Measurements from ENCODE around the gene FAM151B. TPM values are rescaled to one million over a fixed set of nuclear protein-coding genes. Genes with fewer than 3 reads are reported as not detected.

The FAM151B gene
- total and polyA plus RNA-seq, 2 experiments from 2014 or later = 0.55 TPM; not detected in 1

GRCh38 chr5:80554646-80555045, 66.7 kb downstream of the FAM151B start (continued):
- TF ChIP-seq ZNF462 (CRISPR knock-in tag; IDR thresholded peaks at IDR 0.05) = peak; percentile 65

- Mint-ChIP-seq H3K4me1 (peaks cover 32% of the 10 kb centered on the region), H3K36me3 (ENCODE audit: low read depth) (no peaks in the 10 kb centered on the region), H3K9me3 (peaks cover 2% of the 10 kb centered on the region; the same call in 2 of the 3 replicates), H3K27me3 (ENCODE audit: insufficient read depth, low read depth, poor library complexity) (peaks cover 9% of the 10 kb centered on the region), H3K4me3 (no peak overlapping the region), H3K27ac (no peak overlapping the region)
- Histone ChIP-seq H3K36me3 (ENCODE audit: insufficient read depth) (no peaks in the 10 kb centered on the region), H3F3A (replicated peaks; ENCODE audit: low read depth) (no peaks in the 10 kb centered on the region), H3K4me2 (peak overlapping the region; percentile 11; the same call in 1 of the 2 replicates), H3K4me3 (no peak overlapping the region), H3K79me2 (replicated peaks; ENCODE audit: insufficient read depth) (no peaks in the 10 kb centered on the region), H3K27ac (ENCODE audit: low read depth) (0 out of 2 replicates have a peak overlapping the region, but pooled peaks have one; percentile 41), H4K20me1 (replicated peaks; ENCODE audit: insufficient read depth) (no peaks in the 10 kb centered on the region), H3K27me3 (ENCODE audit: insufficient read depth) (no peaks in the 10 kb centered on the region), H3K9me2 (ENCODE audit: insufficient read depth) (peaks cover 13% of the 10 kb centered on the region; the same call in 1 of the 2 replicates), H3K4me1 (ENCODE audit: insufficient read depth) (peaks cover 9% of the 10 kb centered on the region), H2AFZ (no peak overlapping the region)
- no peak for DNase-seq (ENCODE audit: low spot score)
- ATAC-seq = peak; percentile 11; the same call in 2 of the 3 replicates
- TF ChIP-seq JUNB (IDR thresholded peaks at IDR 0.05; ENCODE audit: unreplicated experiment) = no peak
- no peak for TF ChIP-seq CREB1 (CRISPR knock-in tag; IDR thresholded peaks at IDR 0.05; ENCODE audit: low read depth)
- TF ChIP-seq EZH2 (IDR thresholded peaks at IDR 0.05; ENCODE audit: low read depth, unreplicated experiment) = no peak
- TF ChIP-seq EZH2phosphoT487 (IDR thresholded peaks at IDR 0.05; ENCODE audit: unreplicated experiment) = no peak
- TF ChIP-seq NANOG (IDR thresholded peaks at IDR 0.05; ENCODE audit: borderline replicate concordance) = no peak
- no peak for TF ChIP-seq REST (IDR thresholded peaks at IDR 0.05; ENCODE audit: unreplicated experiment)
- TF ChIP-seq ETS1 (IDR thresholded peaks at IDR 0.05) = no peak
- TF ChIP-seq STAT1 (IDR thresholded peaks at IDR 0.05; ENCODE audit: unreplicated experiment) = no peak
These were observed 67.2 kb downstream of the FAM151B start for GRCh38 chr5:80555099-80555498.

Data from GM23338 (cell line).